Heart left ventricle (tissue), 16 donors: ENCODE data around the gene ARF1. TPM values are rescaled to one million over a fixed set of nuclear protein-coding genes. Genes with fewer than 3 reads are reported as not detected.

Experiments
- ATAC-seq, 4 donors: fragments of 200-7000 bp; cut with Tn5 transposase; one replicate each; pipeline ENCODE4 v1.9.1; 2020 to 2022; ENCODE audit warnings: moderate library complexity in 4 of 4, mild to moderate bottlenecking in 3 of 4, moderate number of reproducible peaks in 1 of 4
- DNase-seq, 5 donors: peaks; one replicate each; pipeline ENCODE4 v3.0.0-alpha.2; 2020
- H3K27ac ChIP-seq, 12 donors: fragments of 200-600 bp; sonication (generic) in 4 of 12; one replicate each; pipeline versions ENCODE4 v1.5.0 to v1.8.0; 2016 to 2022; ENCODE audit warnings: mild to moderate bottlenecking in 2 of 12
- H3K27me3 ChIP-seq, 9 donors: fragments of 200-600 bp; sonication (generic) in 2 of 9; one replicate each; pipeline versions ENCODE4 v1.5.1 to v1.8.0; 2016 to 2022; ENCODE audit warnings: mild to moderate bottlenecking in 3 of 9
- H3K36me3 ChIP-seq, 9 donors: fragments of 200-600 bp; sonication (generic) in 2 of 9; one replicate each; pipeline versions ENCODE4 v1.5.0 to v1.8.0; 2018 to 2022; ENCODE audit warnings: mild to moderate bottlenecking in 2 of 9
- H3K4me1 ChIP-seq, 12 donors: fragments of 200-600 bp; sonication (generic) in 4 of 12; one replicate each; pipeline versions ENCODE4 v1.5.0 to v1.8.0; 2016 to 2022; ENCODE audit warnings: mild to moderate bottlenecking in 3 of 12
- H3K4me3 ChIP-seq, 12 donors: fragments of 200-600 bp; sonication (generic) in 4 of 12; one replicate each; pipeline versions ENCODE4 v1.5.0 to v1.8.0; 2017 to 2022; ENCODE audit warnings: mild to moderate bottlenecking in 9 of 12, moderate library complexity in 4 of 12
- H3K9me3 ChIP-seq, 12 donors: fragments of 200-600 bp; sonication (generic) in 4 of 12; one replicate each; pipeline versions ENCODE4 v1.5.0 to v1.8.0; 2016 to 2022; ENCODE audit warnings: mild to moderate bottlenecking in 1 of 12
- CTCF ChIP-seq, 12 donors: fragments of 200-600 bp; sonication (generic) in 4 of 12; IDR thresholded peaks; one replicate each; pipeline versions ENCODE4 v1.5.0 to v1.8.0; 2018 to 2022; ENCODE audit warnings: antibody characterized with exemption in 12 of 12, mild to moderate bottlenecking in 5 of 12
- POLR2A ChIP-seq, 2 donors: fragments of 450-650 bp; IDR thresholded peaks; one replicate each; pipeline ENCODE4 v1.6.1; 2017; ENCODE audit warnings: antibody characterized with exemption in 2 of 2, mild to moderate bottlenecking in 2 of 2, moderate library complexity in 2 of 2
- WGBS, 4 donors: extraction: QIAGEN DNeasy Blood & Tissue Kit in 2 of 4; methylation state at CpG; one replicate each; pipeline versions ENCODE4 v1.1.5 to v1.1.7; 2013 to 2018; 5-methylcytosine and 5-hydroxymethylcytosine counted together
- intact Hi-C, 10 donors: fragments of 100-400 bp; cut with DNase I; formaldehyde crosslinking; loops; one replicate each; pipeline versions ENCODE4 v1.11.1 to v1.14.2; 2022
- polyA plus RNA-seq, 2 donors: library from polyadenylated mRNA; stranded (reverse); fragments of 200-250 nt; gene quantifications; one replicate each; pipeline ENCODE4 v1.2.3, GENCODE V29; 2013
- total RNA-seq, 9 donors: library from RNA; depleted of rRNA in 2 of 9; stranded (reverse); fragments of >200 nt in 2 of 9; fragmentation: NEBNext Ultra II Directional in 3 of 9; extraction: Animal tissue kit (Norgen Biotek cat#: 25700) in 3 of 9; gene quantifications; one replicate each; pipeline versions ENCODE4 v1.1.0 to v1.2.4, GENCODE V29; 2016 to 2023
- donor health status: ischemic (EF 13 %, LVEDD 7.1; RV severe dilation, severe dysfunction).
- donor health status: healthy with polysubstance abuse.
- donor health status: DM: no; HTN: yes; CAD: no.
- donor health status: DM: no; HTN: no; CAD: no.
- donor health status: ischemic (EF 25% LVEDD 6.9; RV normal size, moderate dysfunction).
- donor health status: ischemic (EF 25% LVEDD 5.7; RV mildly dilated, moderate dysfunction).
- donor health status: healthy.
- donor health status: DM: yes; HTN: yes; CAD: no.
- donor health status: ischemic (EF 35%, LVEDD 5.7; RV mildly dilated, moderate dysfunction).
- donor health status: nonischemic (EF 11% LVEDD 7.7; RV severe dilation, severe dysfunction).
- donor health status: DM: yes; HTN: yes; CAD: no.
- donor health status: PGD.
- donor health status: ischemic (EF 29% LVEDD 5.4; RV normal size, mild dysfunction).
- donor health status: nonischemic (EF 23%, LVEDD 6.1; RV moderate dilation, normal function).

The ARF1 gene
- total and polyA plus RNA-seq, 11 donors, result 217 to 580 (median 310) TPM

DNA sequence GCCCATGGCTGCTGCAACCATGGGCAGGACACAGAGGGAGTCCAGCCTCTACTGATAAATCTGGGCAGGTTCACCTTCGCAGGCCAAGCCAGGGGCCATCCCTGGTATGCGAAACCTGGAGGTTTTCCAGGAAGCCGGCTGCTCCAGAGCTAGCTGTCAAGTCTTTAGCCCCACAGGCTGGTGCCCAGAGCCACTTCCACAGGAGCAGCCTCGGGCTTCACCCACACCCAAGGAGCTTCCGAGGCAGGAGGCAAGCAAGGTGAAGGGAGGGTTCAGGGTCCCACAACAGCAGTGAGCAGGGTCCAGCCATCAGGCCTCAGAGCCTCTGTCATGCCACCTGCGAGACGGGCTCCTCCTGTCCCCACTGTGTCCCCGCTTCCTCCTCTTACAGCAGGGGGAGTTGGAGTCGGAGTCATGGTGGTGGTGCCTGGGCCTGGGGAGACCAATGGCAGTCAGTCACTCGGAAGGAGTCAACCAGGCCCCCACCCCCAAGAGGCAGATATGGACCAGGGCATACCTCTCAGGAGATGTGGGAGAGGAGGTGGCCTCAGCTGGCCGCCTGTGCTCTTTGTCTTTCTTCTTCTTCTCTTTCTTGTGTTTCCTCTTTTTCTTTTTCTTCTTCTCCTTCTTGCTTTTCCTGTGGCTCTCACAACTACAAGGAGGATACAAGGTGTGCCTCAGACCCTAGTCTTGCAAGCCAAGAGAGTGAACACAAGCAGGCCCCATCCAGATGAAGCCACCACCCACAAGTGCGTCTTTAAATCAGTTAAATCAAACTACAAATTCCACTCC lies 18.5 kb downstream of the ARF1 start:
- WGBS, 4 donors, result 67 to 77% (median 73%) methylated on average over 8 to 12 of the region's 12 CpGs
- ATAC-seq, result no peak
- peak in 1 of 5 donors; percentile 22 for DNase-seq
- no peak for TF ChIP-seq CTCF (IDR thresholded peaks at IDR 0.05)
- H3K4me3 ChIP-seq, result peak overlapping the region in 2 of 12 donors; percentile 89 to 96
- H3K36me3 ChIP-seq, result peaks cover 0 to 58% (median 47%) of the 10 kb centered on the region in 9 donors
- no peaks in the 10 kb centered on the region for H3K27me3 ChIP-seq
- H3K4me1 ChIP-seq, result peaks cover 0 to 51% (median 24%) of the 10 kb centered on the region in 12 donors
- no peaks in the 10 kb centered on the region for H3K9me3 ChIP-seq
- intact Hi-C loops, result no loop called here
- peak overlapping the region in 2 of 12 donors; percentile 82 to 97 for H3K27ac ChIP-seq

DNA sequence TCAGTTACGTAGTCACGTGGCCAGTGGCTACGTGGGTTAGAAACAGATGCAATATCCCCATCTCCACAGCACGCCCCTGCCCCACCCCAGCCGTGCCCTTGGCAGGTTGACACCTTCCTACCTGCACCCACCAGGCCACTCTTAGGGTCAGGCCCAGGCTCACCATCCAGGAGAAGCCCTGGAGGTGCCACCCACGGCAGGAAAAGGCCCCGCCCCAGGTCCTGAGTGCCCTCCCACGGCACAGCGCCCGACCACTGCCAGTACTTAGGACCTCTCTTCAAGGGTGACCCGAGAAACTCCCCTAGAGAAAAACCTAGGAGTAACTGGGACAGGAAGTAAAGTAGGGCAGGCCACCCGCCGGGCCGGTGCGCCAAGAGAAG lies 19.1 kb downstream of the ARF1 start:
- DNase-seq (no peak), ATAC-seq (no peak)
- Histone ChIP-seq H3K4me3 (peak overlapping the region in 7 of 12 donors; percentile 62 to 99 (median 90)), H3K27me3 (no peaks in the 10 kb centered on the region), H3K4me1 (peaks cover 0 to 45% (median 22%) of the 10 kb centered on the region in 12 donors), H3K27ac (peak overlapping the region in 7 of 12 donors; percentile 82 to 97 (median 90)), H3K36me3 (peaks cover 0 to 58% (median 52%) of the 10 kb centered on the region in 9 donors), H3K9me3 (no peaks in the 10 kb centered on the region)
- intact Hi-C loops, result no loop called here
- WGBS, 4 donors, result 59 to 70% (median 64%) methylated on average over 11 to 15 of the region's 15 CpGs
- no peak for TF ChIP-seq POLR2A (IDR thresholded peaks at IDR 0.05)
- no peak for TF ChIP-seq CTCF (IDR thresholded peaks at IDR 0.05)

GRCh38 chr1:228101994-228102790 lies 19.7 kb downstream of the ARF1 start:
- peak overlapping the region in 11 of 12 donors; percentile 82 to 97 (median 89) for H3K27ac ChIP-seq
- intact Hi-C loops, result loop anchor here in 1 of 10 donors (2.0 kb wide), 1 partner anchor 19 kb away; the partner anchor contains the start of gene ARF1
- peak overlapping the region; percentile 62 to 99 (median 92) for H3K4me3 ChIP-seq
- WGBS, 4 donors, result 0 to 33% (median 15%) methylated on average over 17 to 73 of the region's 73 CpGs
- TF ChIP-seq CTCF (IDR thresholded peaks at IDR 0.05) (peak in 4 of 12 donors; percentile 11 to 21 (median 14)), POLR2A (IDR thresholded peaks at IDR 0.05) (no peak)
- ATAC-seq (peak in 2 of 4 donors; percentile 0 to 4), DNase-seq (peak in 1 of 5 donors; percentile 71)
- peaks cover 0 to 61% (median 53%) of the 10 kb centered on the region in 9 donors for H3K36me3 ChIP-seq
- no peaks in the 10 kb centered on the region for H3K9me3 ChIP-seq
- no peaks in the 10 kb centered on the region for H3K27me3 ChIP-seq
- peaks cover 0 to 39% (median 22%) of the 10 kb centered on the region in 12 donors for H3K4me1 ChIP-seq
